SK-N-SH treated with all-trans-retinoic acid at 6 μM for 48 hours (cell line): ENCODE data around the gene RNPEP.
"Not testable (repeated sequence)": the region's sequence is repeated elsewhere in the genome, so short reads cannot be mapped to it uniquely, and the experiment has no call there.

ENCODE experiments used
- ATAC-seq: fragments of 200-7000 bp; cut with Tn5 transposase; 3 replicates; pipeline ENCODE4 v1.9.1; 2020; ENCODE audit warnings: mild to moderate bottlenecking, moderate library complexity
- ARNTL ChIP-seq: fragments of 450-650 bp; formaldehyde crosslinking; IDR thresholded peaks from 2 replicates; pipeline ENCODE4 v1.5.0; 2020; ENCODE audit warnings: low read depth, mild to moderate bottlenecking, moderate library complexity, borderline replicate concordance
- BACH2 ChIP-seq: fragments of 250-450 bp; sonication (Bioruptor Pico); IDR thresholded peaks from 2 replicates; pipeline ENCODE4 v1.9.0; 2021; ENCODE audit warnings: mild to moderate bottlenecking, borderline replicate concordance
- CSDC2 ChIP-seq: fragments of 250-450 bp; sonication (Bioruptor Pico); IDR thresholded peaks from 2 replicates; pipeline ENCODE4 v1.5.0; 2020; ENCODE audit warnings: mild to moderate bottlenecking, moderate library complexity
- ESRRG ChIP-seq: fragments of 250-450 bp; sonication (Bioruptor Pico); IDR thresholded peaks from 2 replicates; pipeline ENCODE4 v1.6.1; 2021; ENCODE audit warnings: mild to moderate bottlenecking
- ISL1 ChIP-seq: fragments of 250-450 bp; sonication (Bioruptor Pico); IDR thresholded peaks from 2 replicates; pipeline ENCODE4 v2.1.2; 2022; ENCODE audit warnings: mild to moderate bottlenecking, moderate library complexity
- OSR1 ChIP-seq: fragments of 250-450 bp; sonication (Bioruptor Pico); IDR thresholded peaks from 2 replicates; pipeline ENCODE4 v1.8.0; 2022; ENCODE audit warnings: moderate library complexity, mild to moderate bottlenecking, inconsistent platforms
- PPARA ChIP-seq: fragments of 250-450 bp; sonication (Bioruptor Pico); IDR thresholded peaks from 2 replicates; pipeline ENCODE4 v1.5.0; 2020; ENCODE audit warnings: mild to moderate bottlenecking, borderline replicate concordance
- SNAI2 ChIP-seq: fragments of 250-450 bp; sonication (Bioruptor Pico); IDR thresholded peaks from 2 replicates; pipeline ENCODE4 v1.5.0; 2020; ENCODE audit warnings: mild to moderate bottlenecking, moderate library complexity
- TOX ChIP-seq: fragments of 250-450 bp; sonication (Bioruptor Pico); IDR thresholded peaks from 2 replicates; pipeline ENCODE4 v1.8.0; 2021; ENCODE audit warnings: mild to moderate bottlenecking, moderate library complexity, borderline replicate concordance
- ZC3H10 ChIP-seq: fragments of 250-450 bp; sonication (Bioruptor Pico); IDR thresholded peaks from 2 replicates; pipeline ENCODE4 v1.5.1; 2021; ENCODE audit warnings: mild to moderate bottlenecking, moderate library complexity
- ZFP3 ChIP-seq: fragments of 250-450 bp; sonication (Bioruptor Pico); IDR thresholded peaks from 2 replicates; pipeline ENCODE4 v1.5.0; 2020; ENCODE audit warnings: mild to moderate bottlenecking, moderate library complexity
- ZFP30 ChIP-seq: fragments of 450-650 bp; formaldehyde crosslinking; IDR thresholded peaks from 2 replicates; pipeline ENCODE4 v1.5.0; 2022; ENCODE audit warnings: mild to moderate bottlenecking, moderate library complexity
- ZNF565 ChIP-seq: fragments of 450-650 bp; formaldehyde crosslinking; conservative IDR thresholded peaks from 2 replicates; pipeline ENCODE4 v1.5.0; 2020; ENCODE audit warnings: low read depth, mild to moderate bottlenecking, moderate library complexity
- ZNF70 ChIP-seq: fragments of 450-650 bp; formaldehyde crosslinking; IDR thresholded peaks from 2 replicates; pipeline ENCODE4 v1.5.0; 2020; ENCODE audit warnings: mild to moderate bottlenecking, moderate library complexity
- TF ChIP-seq, protein P1 (sequence below): fragments of 250-450 bp; sonication (Bioruptor Pico); IDR thresholded peaks from 2 replicates; pipeline ENCODE4 v1.8.0; 2021; ENCODE audit warnings: low read depth, mild to moderate bottlenecking, moderate library complexity, borderline replicate concordance
- TF ChIP-seq, protein P2 (sequence below): fragments of 250-450 bp; sonication (Bioruptor Pico); IDR thresholded peaks from 2 replicates; pipeline ENCODE4 v1.5.1; 2021; ENCODE audit warnings: mild to moderate bottlenecking, moderate library complexity
- TF ChIP-seq, protein P3 (sequence below): fragments of 250-450 bp; sonication (Bioruptor Pico); IDR thresholded peaks from 2 replicates; pipeline ENCODE4 v1.8.0; 2020; ENCODE audit warnings: mild to moderate bottlenecking, moderate library complexity, borderline replicate concordance
- TF ChIP-seq, protein P4 (sequence below): fragments of 250-450 bp; sonication (Bioruptor Pico); IDR thresholded peaks from 2 replicates; pipeline ENCODE4 v1.5.1; 2020; ENCODE audit warnings: low read depth, mild to moderate bottlenecking, moderate library complexity

The RNPEP gene

DNA sequence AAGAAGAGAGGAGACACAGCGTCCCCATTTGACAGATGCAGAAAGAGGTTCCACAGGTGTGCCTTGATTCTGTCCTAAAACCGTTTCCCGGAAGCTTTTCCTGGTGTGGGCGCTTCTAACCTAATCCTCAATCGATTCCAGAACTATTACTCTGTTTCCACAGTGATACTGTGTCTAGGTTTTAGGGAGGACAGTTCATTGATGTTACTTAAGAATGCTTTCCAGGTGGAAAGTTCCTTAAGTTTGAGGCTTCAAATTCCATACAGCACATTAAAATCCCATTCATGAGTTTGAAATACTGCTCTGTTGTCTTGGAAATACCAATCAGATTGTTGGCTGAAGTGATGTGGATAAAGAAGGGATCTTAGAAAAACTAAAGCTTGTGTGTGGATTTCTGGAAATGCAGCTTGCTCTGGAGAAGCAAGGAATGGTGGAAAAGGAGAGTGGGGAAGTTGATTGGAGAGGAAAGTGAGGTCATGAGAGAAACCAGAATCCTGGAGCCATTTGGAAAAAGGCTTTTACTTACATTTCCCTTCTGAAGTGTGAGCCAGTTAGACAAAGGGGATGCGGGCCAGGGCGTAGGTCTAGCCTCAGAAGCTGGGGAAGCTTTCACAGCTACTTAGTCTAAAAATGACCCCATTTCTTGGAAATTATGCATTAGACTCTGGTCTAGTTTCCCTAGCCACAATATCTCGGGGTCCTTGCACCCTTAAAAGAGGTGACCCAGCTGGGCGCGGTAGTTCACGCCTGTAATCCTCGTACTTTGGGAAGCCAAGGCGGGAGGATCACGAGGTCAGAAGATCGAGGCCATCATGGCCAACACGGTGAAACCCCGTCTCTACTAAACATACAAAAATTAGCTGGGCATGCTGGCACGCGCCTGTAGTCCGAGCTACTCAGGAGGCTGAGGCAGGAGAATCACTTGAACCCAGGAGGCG, 34.6 kb downstream of the RNPEP start:
- no peak for ATAC-seq
- TF ChIP-seq ZNF565: no peak

DNA sequence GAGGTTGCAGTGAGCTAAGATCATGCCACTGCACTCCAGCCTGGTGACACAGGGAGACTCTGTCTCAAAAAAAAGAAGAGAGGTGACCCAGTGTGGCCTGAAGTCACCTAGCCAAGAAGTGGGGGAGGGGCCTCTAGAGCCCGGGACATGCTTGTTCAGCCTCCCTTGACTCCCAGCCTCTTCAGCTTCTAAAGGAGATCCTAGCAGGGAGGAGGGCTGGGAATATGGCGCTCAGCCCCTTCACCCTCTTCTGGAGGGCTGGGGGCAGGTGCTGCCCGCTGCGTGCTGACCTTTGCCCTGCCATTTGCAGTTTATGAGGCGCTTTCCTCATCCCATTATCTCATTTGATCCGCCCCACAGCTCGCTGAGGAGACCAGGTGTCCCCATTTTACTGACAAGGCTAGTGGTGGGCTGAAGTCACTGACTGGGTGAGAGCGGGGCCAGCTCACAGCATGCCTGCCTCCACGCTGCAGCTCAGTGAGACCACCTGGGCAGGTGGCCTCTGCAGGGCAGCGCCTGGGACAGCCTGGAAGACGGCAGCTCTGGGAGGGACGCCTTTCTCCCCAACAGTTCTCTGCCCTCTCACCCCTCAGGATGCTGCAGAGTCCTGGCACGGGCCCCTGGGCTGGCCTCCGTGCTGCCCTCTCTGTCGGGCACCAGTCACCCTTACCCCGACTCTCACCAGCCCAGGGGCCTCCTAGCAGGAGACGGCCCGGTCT, 35.5 kb downstream of the RNPEP start:
- TF ChIP-seq, protein P1, sequence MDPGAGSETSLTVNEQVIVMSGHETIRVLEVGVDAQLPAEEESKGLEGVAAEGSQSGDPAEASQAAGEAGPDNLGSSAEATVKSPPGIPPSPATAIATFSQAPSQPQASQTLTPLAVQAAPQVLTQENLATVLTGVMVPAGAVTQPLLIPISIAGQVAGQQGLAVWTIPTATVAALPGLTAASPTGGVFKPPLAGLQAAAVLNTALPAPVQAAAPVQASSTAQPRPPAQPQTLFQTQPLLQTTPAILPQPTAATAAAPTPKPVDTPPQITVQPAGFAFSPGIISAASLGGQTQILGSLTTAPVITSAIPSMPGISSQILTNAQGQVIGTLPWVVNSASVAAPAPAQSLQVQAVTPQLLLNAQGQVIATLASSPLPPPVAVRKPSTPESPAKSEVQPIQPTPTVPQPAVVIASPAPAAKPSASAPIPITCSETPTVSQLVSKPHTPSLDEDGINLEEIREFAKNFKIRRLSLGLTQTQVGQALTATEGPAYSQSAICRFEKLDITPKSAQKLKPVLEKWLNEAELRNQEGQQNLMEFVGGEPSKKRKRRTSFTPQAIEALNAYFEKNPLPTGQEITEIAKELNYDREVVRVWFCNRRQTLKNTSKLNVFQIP (CRISPR knock-in tag): no peak
- no peak for TF ChIP-seq PPARA (CRISPR knock-in tag)
- TF ChIP-seq, protein P2, sequence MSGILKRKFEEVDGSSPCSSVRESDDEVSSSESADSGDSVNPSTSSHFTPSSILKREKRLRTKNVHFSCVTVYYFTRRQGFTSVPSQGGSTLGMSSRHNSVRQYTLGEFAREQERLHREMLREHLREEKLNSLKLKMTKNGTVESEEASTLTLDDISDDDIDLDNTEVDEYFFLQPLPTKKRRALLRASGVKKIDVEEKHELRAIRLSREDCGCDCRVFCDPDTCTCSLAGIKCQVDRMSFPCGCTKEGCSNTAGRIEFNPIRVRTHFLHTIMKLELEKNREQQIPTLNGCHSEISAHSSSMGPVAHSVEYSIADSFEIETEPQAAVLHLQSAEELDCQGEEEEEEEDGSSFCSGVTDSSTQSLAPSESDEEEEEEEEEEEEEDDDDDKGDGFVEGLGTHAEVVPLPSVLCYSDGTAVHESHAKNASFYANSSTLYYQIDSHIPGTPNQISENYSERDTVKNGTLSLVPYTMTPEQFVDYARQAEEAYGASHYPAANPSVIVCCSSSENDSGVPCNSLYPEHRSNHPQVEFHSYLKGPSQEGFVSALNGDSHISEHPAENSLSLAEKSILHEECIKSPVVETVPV (CRISPR knock-in tag): no peak
- TF ChIP-seq OSR1 (CRISPR knock-in tag): no peak
- TF ChIP-seq, protein P3, sequence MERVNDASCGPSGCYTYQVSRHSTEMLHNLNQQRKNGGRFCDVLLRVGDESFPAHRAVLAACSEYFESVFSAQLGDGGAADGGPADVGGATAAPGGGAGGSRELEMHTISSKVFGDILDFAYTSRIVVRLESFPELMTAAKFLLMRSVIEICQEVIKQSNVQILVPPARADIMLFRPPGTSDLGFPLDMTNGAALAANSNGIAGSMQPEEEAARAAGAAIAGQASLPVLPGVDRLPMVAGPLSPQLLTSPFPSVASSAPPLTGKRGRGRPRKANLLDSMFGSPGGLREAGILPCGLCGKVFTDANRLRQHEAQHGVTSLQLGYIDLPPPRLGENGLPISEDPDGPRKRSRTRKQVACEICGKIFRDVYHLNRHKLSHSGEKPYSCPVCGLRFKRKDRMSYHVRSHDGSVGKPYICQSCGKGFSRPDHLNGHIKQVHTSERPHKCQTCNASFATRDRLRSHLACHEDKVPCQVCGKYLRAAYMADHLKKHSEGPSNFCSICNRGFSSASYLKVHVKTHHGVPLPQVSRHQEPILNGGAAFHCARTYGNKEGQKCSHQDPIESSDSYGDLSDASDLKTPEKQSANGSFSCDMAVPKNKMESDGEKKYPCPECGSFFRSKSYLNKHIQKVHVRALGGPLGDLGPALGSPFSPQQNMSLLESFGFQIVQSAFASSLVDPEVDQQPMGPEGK: no peak
- TF ChIP-seq CSDC2 (CRISPR knock-in tag): no peak
- TF ChIP-seq, protein P4, sequence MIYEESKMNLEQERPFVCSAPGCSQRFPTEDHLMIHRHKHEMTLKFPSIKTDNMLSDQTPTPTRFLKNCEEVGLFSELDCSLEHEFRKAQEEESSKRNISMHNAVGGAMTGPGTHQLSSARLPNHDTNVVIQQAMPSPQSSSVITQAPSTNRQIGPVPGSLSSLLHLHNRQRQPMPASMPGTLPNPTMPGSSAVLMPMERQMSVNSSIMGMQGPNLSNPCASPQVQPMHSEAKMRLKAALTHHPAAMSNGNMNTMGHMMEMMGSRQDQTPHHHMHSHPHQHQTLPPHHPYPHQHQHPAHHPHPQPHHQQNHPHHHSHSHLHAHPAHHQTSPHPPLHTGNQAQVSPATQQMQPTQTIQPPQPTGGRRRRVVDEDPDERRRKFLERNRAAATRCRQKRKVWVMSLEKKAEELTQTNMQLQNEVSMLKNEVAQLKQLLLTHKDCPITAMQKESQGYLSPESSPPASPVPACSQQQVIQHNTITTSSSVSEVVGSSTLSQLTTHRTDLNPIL (CRISPR knock-in tag): no peak
- ATAC-seq: no peak

- ATAC-seq: no peak
These were observed 36.2 kb downstream of the RNPEP start for GRCh38 chr1:202018468-202019234.

GRCh38 chr1:202019235-202019558, 36.7 kb downstream of the RNPEP start:
- ATAC-seq: not testable (repeated sequence)

More at GRCh38 chr1:202018468-202019234, 36.2 kb downstream of the RNPEP start:
- TF ChIP-seq ISL1 (CRISPR knock-in tag): no peak
- no peak for TF ChIP-seq SNAI2 (CRISPR knock-in tag)
- TF ChIP-seq ZC3H10 (CRISPR knock-in tag): no peak
- TF ChIP-seq ZFP30 (CRISPR knock-in tag): no peak
- no peak for TF ChIP-seq ZNF70
- TF ChIP-seq ESRRG: no peak
- no peak for TF ChIP-seq ZFP3 (CRISPR knock-in tag)
- TF ChIP-seq ARNTL: no peak
- TF ChIP-seq, protein P2 (CRISPR knock-in tag): no peak
- TF ChIP-seq BACH2 (CRISPR knock-in tag): no peak
- TF ChIP-seq TOX (CRISPR knock-in tag): no peak
- TF ChIP-seq PPARA (CRISPR knock-in tag): no peak
- TF ChIP-seq, all 23 proteins: peak for 0
